Breast epithelium (tissue), 3 donors: ENCODE data around the gene TPSAB1.

Experiments used
- POLR2A ChIP-seq: fragments of 450-650 bp; IDR thresholded peaks from one replicate; pipeline ENCODE4 v1.6.1; 2016; ENCODE audit warnings: antibody characterized with exemption, mild to moderate bottlenecking, moderate library complexity
- POLR2AphosphoS5 ChIP-seq, 3 donors: sonication (generic); formaldehyde crosslinking; IDR thresholded peaks; one replicate each; pipeline ENCODE4 v1.6.1; 2017; ENCODE audit warnings: antibody characterized with exemption in 3 of 3
- TF ChIP-seq, protein P1 (sequence below), 3 donors: fragments of 450-650 bp; IDR thresholded peaks; one replicate each; pipeline ENCODE4 v1.5.1; 2016 to 2017; ENCODE audit warnings: antibody characterized with exemption in 3 of 3, mild to moderate bottlenecking in 3 of 3, moderate library complexity in 3 of 3

DNA sequence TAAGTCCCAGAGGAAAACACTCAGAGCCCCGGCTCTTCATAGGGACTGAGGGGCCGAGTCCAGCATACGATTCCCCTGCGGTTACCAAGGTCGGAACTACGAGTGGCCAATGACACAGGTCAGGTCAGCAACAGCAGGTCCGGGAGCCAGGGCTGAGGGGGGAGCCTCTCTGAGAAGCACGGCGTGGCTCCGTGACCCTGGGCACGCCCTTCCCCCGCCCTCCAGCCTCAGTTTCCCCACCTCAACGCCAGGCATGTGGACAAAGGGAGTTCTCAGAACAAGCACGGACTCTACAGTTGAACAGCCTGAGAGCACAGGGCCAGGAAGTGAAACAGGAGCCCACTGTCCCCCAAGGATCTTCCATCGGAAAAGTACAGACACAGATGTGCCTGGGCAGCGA is 41.0 kb downstream of the TPSAB1 start:
- TF ChIP-seq, protein P1, sequence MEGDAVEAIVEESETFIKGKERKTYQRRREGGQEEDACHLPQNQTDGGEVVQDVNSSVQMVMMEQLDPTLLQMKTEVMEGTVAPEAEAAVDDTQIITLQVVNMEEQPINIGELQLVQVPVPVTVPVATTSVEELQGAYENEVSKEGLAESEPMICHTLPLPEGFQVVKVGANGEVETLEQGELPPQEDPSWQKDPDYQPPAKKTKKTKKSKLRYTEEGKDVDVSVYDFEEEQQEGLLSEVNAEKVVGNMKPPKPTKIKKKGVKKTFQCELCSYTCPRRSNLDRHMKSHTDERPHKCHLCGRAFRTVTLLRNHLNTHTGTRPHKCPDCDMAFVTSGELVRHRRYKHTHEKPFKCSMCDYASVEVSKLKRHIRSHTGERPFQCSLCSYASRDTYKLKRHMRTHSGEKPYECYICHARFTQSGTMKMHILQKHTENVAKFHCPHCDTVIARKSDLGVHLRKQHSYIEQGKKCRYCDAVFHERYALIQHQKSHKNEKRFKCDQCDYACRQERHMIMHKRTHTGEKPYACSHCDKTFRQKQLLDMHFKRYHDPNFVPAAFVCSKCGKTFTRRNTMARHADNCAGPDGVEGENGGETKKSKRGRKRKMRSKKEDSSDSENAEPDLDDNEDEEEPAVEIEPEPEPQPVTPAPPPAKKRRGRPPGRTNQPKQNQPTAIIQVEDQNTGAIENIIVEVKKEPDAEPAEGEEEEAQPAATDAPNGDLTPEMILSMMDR (IDR thresholded peaks at IDR 0.05), result no peak
- TF ChIP-seq POLR2AphosphoS5 (IDR thresholded peaks at IDR 0.05), result no peak
- TF ChIP-seq POLR2A, result no peak
